Endothelial cell of umbilical vein (primary cell): ENCODE measurements around the gene VEPH1. TPM values are rescaled to one million over a fixed set of nuclear protein-coding genes. Genes with fewer than 3 reads are reported as not detected.

Source experiments
- BruUV-seq: library from RNA; stranded (reverse); fragments of 400-500 nt; replicated peaks from 2 replicates; lab custom pipeline; 2021; lab: Mats Ljungman, UMichigan
- CTCF ChIA-PET: fragments of 300-600, 350-600 bp; sonication (Branson Sonifier 250); formaldehyde crosslinking; loops from one replicate; lab custom pipeline; 2021; ENCODE audit warnings: antibody characterized with exemption, inconsistent platforms; lab: Charles Lee
- POLR2A ChIA-PET: fragments of 300-600, 350-600 bp; sonication (Branson Sonifier 250); formaldehyde crosslinking; loops from one replicate; lab custom pipeline; 2021; ENCODE audit warnings: antibody characterized with exemption, inconsistent platforms; lab: Charles Lee
- DNase-seq: peaks from one replicate; pipeline ENCODE4 v3.0.0-alpha.2; 2011; ENCODE audit warnings: low read depth, low spot score
- FAIRE-seq: peaks from 2 replicates; lab custom pipeline; 2011; peaks lifted over from hg19 to GRCh38; lab: Jason Lieb, UNC
- H2AFZ ChIP-seq: 2 replicates; pipeline ENCODE4 v1.6.0; 2012; ENCODE audit warnings: low read depth, low read length, control low read depth, inconsistent platforms
- H3K27ac ChIP-seq: 2 replicates; pipeline ENCODE4 v1.5.1; 2011; ENCODE audit warnings: low read depth, mild to moderate bottlenecking, control low read depth, low read length, moderate library complexity; ENCODE audit not compliant: insufficient read depth
- H3K27me3 ChIP-seq, 2 experiments: 2 replicates each; pipeline versions ENCODE4 v1.6.0 to v1.6.1; 2011; ENCODE audit warnings: low read length in 2 of 2, mixed read lengths in 1 of 2; ENCODE audit not compliant: control insufficient read depth in 2 of 2, insufficient read depth in 2 of 2
- H3K36me3 ChIP-seq, 2 experiments: 2 replicates in 1 of 2; 3 replicates in 1 of 2; pipeline ENCODE4 v1.5.1; 2011; ENCODE audit warnings: low read length in 2 of 2, mild to moderate bottlenecking in 1 of 2, moderate library complexity in 1 of 2; ENCODE audit not compliant: control insufficient read depth in 2 of 2, insufficient read depth in 2 of 2; ENCODE audit errors: extremely low read depth in 1 of 2
- H3K4me1 ChIP-seq: 3 replicates; pipeline ENCODE4 v1.5.1; 2011; ENCODE audit warnings: mild to moderate bottlenecking, low read length; ENCODE audit not compliant: control insufficient read depth, insufficient read depth; ENCODE audit errors: extremely low read depth
- H3K4me2 ChIP-seq: 2 replicates; pipeline ENCODE4 v1.6.1; 2011; ENCODE audit warnings: low read length, control low read depth, mixed read lengths; ENCODE audit not compliant: insufficient read depth
- H3K4me3 ChIP-seq, 3 experiments: fragments of 200-600 bp in 1 of 3; sonication (generic), shearing (Covaris generic) in 1 of 3; replicated peaks in 1 of 3; 2 replicates each; pipeline ENCODE4 v1.5.1; 2011 to 2016; ENCODE audit warnings: control low read depth in 3 of 3, low read length in 3 of 3, mild to moderate bottlenecking in 2 of 3, inconsistent platforms in 1 of 3, low read depth in 1 of 3, moderate library complexity in 1 of 3; ENCODE audit not compliant: insufficient read depth in 1 of 3
- H3K79me2 ChIP-seq: 2 replicates; pipeline ENCODE4 v1.6.0; 2012; ENCODE audit warnings: low read length, inconsistent platforms; ENCODE audit not compliant: control insufficient read depth, insufficient read depth
- H3K9ac ChIP-seq: replicated peaks from 2 replicates; pipeline ENCODE3; 2011; ENCODE audit warnings: low read length, control low read depth; ENCODE audit not compliant: insufficient read depth; ENCODE audit errors: extremely low read depth
- H3K9me1 ChIP-seq: replicated peaks from 3 replicates; pipeline ENCODE4 v1.6.0; 2011; ENCODE audit warnings: mild to moderate bottlenecking, low read length; ENCODE audit not compliant: control insufficient read depth, insufficient read depth; ENCODE audit errors: extremely low read depth
- H3K9me3 ChIP-seq: replicated peaks from 2 replicates; pipeline ENCODE4 v1.5.1; 2012; ENCODE audit warnings: low read length, inconsistent platforms; ENCODE audit not compliant: control insufficient read depth, insufficient read depth
- H4K20me1 ChIP-seq: replicated peaks from 2 replicates; pipeline ENCODE3; 2011; ENCODE audit warnings: mild to moderate bottlenecking, low read length; ENCODE audit not compliant: control insufficient read depth, insufficient read depth; ENCODE audit errors: extremely low read depth
- CTCF ChIP-seq, 2 donors: IDR thresholded peaks; 1 replicate in 1 of 2; 2 replicates in 1 of 2; pipeline ENCODE4 v1.5.1; 2011; ENCODE audit warnings: low read length in 2 of 2, mild to moderate bottlenecking in 2 of 2, moderate library complexity in 2 of 2, control low read depth in 1 of 2, inconsistent platforms in 1 of 2, low read depth in 1 of 2; ENCODE audit not compliant: insufficient read depth in 1 of 2; ENCODE audit errors: extremely low read depth in 1 of 2
- EZH2 ChIP-seq: IDR thresholded peaks from 2 replicates; pipeline ENCODE4 v1.6.1; 2012; ENCODE audit warnings: borderline replicate concordance, low read depth, mild to moderate bottlenecking, moderate library complexity, low read length, inconsistent platforms; ENCODE audit not compliant: severe bottlenecking
- FOS ChIP-seq: IDR thresholded peaks from 2 replicates; pipeline ENCODE4 v1.6.1; 2011; ENCODE audit warnings: mild to moderate bottlenecking, low read length, moderate library complexity, borderline replicate concordance; ENCODE audit not compliant: insufficient read depth
- GATA2 ChIP-seq: IDR thresholded peaks from 2 replicates; pipeline ENCODE4 v1.7.0; 2011; ENCODE audit warnings: low read depth, mild to moderate bottlenecking, moderate library complexity, mixed read lengths, low read length; ENCODE audit not compliant: insufficient read length, insufficient read depth
- JUN ChIP-seq: IDR thresholded peaks from 2 replicates; pipeline ENCODE4 v1.6.1; 2011; ENCODE audit warnings: borderline replicate concordance, low read depth; ENCODE audit not compliant: insufficient read length, insufficient read depth
- MAX ChIP-seq: IDR thresholded peaks from 2 replicates; pipeline ENCODE4 v1.6.1; 2011; ENCODE audit not compliant: insufficient read depth, insufficient read length
- MYC ChIP-seq: IDR thresholded peaks from one replicate; pipeline ENCODE4 v1.6.1; 2011; ENCODE audit warnings: mild to moderate bottlenecking, low read depth, low read length
- POLR2A ChIP-seq: IDR thresholded peaks from 2 replicates; pipeline ENCODE4 v1.6.1; 2012; ENCODE audit warnings: low read depth, mild to moderate bottlenecking, control low read depth, low read length
- POLR2AphosphoS5 ChIP-seq: IDR thresholded peaks from 2 replicates; pipeline ENCODE4 v1.6.1; 2012; ENCODE audit warnings: low read depth, mild to moderate bottlenecking, control low read depth, low read length, moderate library complexity; ENCODE audit not compliant: insufficient read depth
- dilution Hi-C: fragments of 300-500 bp; cut with MboI; formaldehyde crosslinking; loops from one replicate; pipeline ENCODE4 v1.15.0; 2019; ENCODE audit warnings: low sequenced_read_pairs; ENCODE audit not compliant: extremely low pct_ligation_motif_present
- intact Hi-C: fragments of 100-400 bp; cut with micrococcal nuclease; formaldehyde crosslinking; loops from one replicate; pipeline ENCODE4 v1.10.0; 2022
- polyA plus RNA-seq, 4 experiments: library from polyadenylated mRNA; depleted of rRNA in 3 of 4; stranded (reverse) in 3 of 4; unstranded in 1 of 4; fragments of >200 nt; gene quantifications; 2 replicates each; pipeline versions ENCODE4 v1.2.1 to v1.2.3, GENCODE V29; 2011 to 2012; ENCODE audit warnings: missing spikeins in 1 of 4
- total RNA-seq: library from RNA; stranded (reverse); gene quantifications from 2 replicates; pipeline ENCODE4 v1.2.3, GENCODE V29; 2021

VEPH1 gene
- total and polyA plus RNA-seq, 2 donors (not counting 3 experiments of a cell fraction or from before 2014, with no cell fraction given): 42.9 to 136 TPM

- CTCF ChIA-PET: interaction anchor here (0.9 to 2.0 kb wide), 2 partner anchors 29 to 124 kb away, joined by 3 to 4 read pairs; no protein-coding TSS in a partner anchor
- Histone ChIP-seq H3K4me2 (no peak overlapping the region), H3K9ac (no peak overlapping the region), H3K36me3 (peaks cover 0 to 4% of the 10 kb centered on the region in 2 experiments), H3K4me1 (no peaks in the 10 kb centered on the region), H4K20me1 (no peaks in the 10 kb centered on the region), H3K4me3 (no peak overlapping the region), H3K79me2 (no peaks in the 10 kb centered on the region), H3K27me3 (no peaks in the 10 kb centered on the region), H3K9me1 (no peaks in the 10 kb centered on the region), H3K27ac (no peak overlapping the region), H3K9me3 (no peaks in the 10 kb centered on the region), H2AFZ (no peak overlapping the region)
- no peak for DNase-seq
- FAIRE-seq: no peak
- TF ChIP-seq JUN: no peak
- TF ChIP-seq POLR2A: no peak
- no peak for TF ChIP-seq EZH2
- no peak for TF ChIP-seq FOS
- TF ChIP-seq GATA2: no peak
- no peak for TF ChIP-seq MYC
- no peak for TF ChIP-seq MAX
- no peak for TF ChIP-seq CTCF (IDR thresholded peaks at IDR 0.05; ENCODE audit: extremely low read depth in 1 of 2, insufficient read depth in 1 of 2, low read depth in 1 of 2, low read length in 2 of 2)
- no peak for TF ChIP-seq POLR2AphosphoS5
- dilution Hi-C loops: no loop called here
- POLR2A ChIA-PET: no interaction called here
- no TSS peak for BruUV-seq
- intact Hi-C loops: no loop called here
These were observed 175.4 kb downstream of the VEPH1 start for GRCh38 chr3:157327837-157328236.
